HCT116 (cell line): ENCODE measurements around the gene MEG3. TPM values are rescaled to one million over a fixed set of nuclear protein-coding genes. Genes with fewer than 3 reads are reported as not detected.

Source experiments
- ATAC-seq: fragments of 200-7000 bp; cut with Tn5 transposase; 2 replicates; pipeline ENCODE4 v1.9.1; 2020; ENCODE audit warnings: mild to moderate bottlenecking, moderate library complexity
- BruUV-seq: library from RNA; stranded (reverse); fragments of 400-500 nt; replicated peaks from 2 replicates; lab custom pipeline; 2021; lab: Mats Ljungman, UMichigan
- CTCF ChIA-PET: fragments of 300-600 bp; sonication (Branson Sonifier 250); formaldehyde crosslinking; loops from one replicate; lab custom pipeline; 2021; ENCODE audit warnings: antibody characterized with exemption; lab: Charles Lee
- POLR2A ChIA-PET: fragments of 300-600, 350-600 bp; sonication (Branson Sonifier 250); formaldehyde crosslinking; loops from one replicate; lab custom pipeline; 2021; ENCODE audit warnings: antibody characterized with exemption; lab: Charles Lee
- RAD21 ChIA-PET, 2 experiments: fragments of 300-600 bp; sonication (Branson Sonifier 250); formaldehyde crosslinking; loops; one replicate each; lab custom pipeline; 2023; ENCODE audit warnings: low total read pairs in 2 of 2; ENCODE audit not compliant: uncharacterized antibody in 2 of 2, unreplicated experiment in 2 of 2, low non-redundant PET in 1 of 2; lab: Charles Lee
- DNase-seq: peaks from one replicate; pipeline ENCODE4 v3.0.0-alpha.2; 2010; ENCODE audit warnings: low read depth, low spot score
- H2AFZ ChIP-seq: fragments of 200-600 bp; shearing (Covaris generic), sonication (generic); 2 replicates; pipeline ENCODE4 v1.6.1; 2017; ENCODE audit warnings: low read depth, mixed run types, mixed read lengths, antibody characterized with exemption, low read length; ENCODE audit not compliant: poor library complexity, severe bottlenecking
- H3K27ac ChIP-seq: 2 replicates; pipeline ENCODE4 v1.5.1; 2012; ENCODE audit warnings: low read depth, low read length
- H3K27me3 ChIP-seq: fragments of 200-600 bp; sonication (generic); 2 replicates; pipeline ENCODE4 v1.6.1; 2016; ENCODE audit warnings: mixed run types, low read length, mixed read lengths; ENCODE audit not compliant: insufficient read depth
- H3K36me3 ChIP-seq, 2 experiments: fragments of 200-500 bp in 1 of 2; fragments of 200-600 bp in 1 of 2; sonication (Bioruptor generic) in 1 of 2; sonication (generic) in 1 of 2; 2 replicates each; pipeline versions ENCODE4 v1.5.1 to v1.6.1; 2014 to 2016; ENCODE audit warnings: low read length in 2 of 2, inconsistent platforms in 1 of 2, mixed read lengths in 1 of 2, mixed run types in 1 of 2; ENCODE audit not compliant: insufficient read depth in 2 of 2, control insufficient read depth in 1 of 2
- H3K4me1 ChIP-seq, 2 experiments: fragments of 200-600 bp in 1 of 2; sonication (generic) in 1 of 2; 2 replicates each; pipeline versions ENCODE4 v1.5.1 to v1.6.1; 2012 to 2017; ENCODE audit warnings: low read length in 2 of 2, inconsistent platforms in 1 of 2, mild to moderate bottlenecking in 1 of 2, mixed read lengths in 1 of 2, mixed run types in 1 of 2, moderate library complexity in 1 of 2; ENCODE audit not compliant: insufficient read depth in 2 of 2, control insufficient read depth in 1 of 2
- H3K4me2 ChIP-seq: fragments of 200-600 bp; sonication (generic); 2 replicates; pipeline ENCODE4 v1.6.1; 2017; ENCODE audit warnings: mixed run types, low read length, mixed read lengths
- H3K4me3 ChIP-seq, 2 experiments: fragments of 200-600 bp in 1 of 2; sonication (generic) in 1 of 2; replicated peaks in 1 of 2; 2 replicates each; pipeline ENCODE4 v1.5.1; 2011 to 2016; ENCODE audit warnings: low read length in 2 of 2, control low read depth in 1 of 2, low read depth in 1 of 2, mild to moderate bottlenecking in 1 of 2, mixed read lengths in 1 of 2, mixed run types in 1 of 2
- H3K79me2 ChIP-seq: fragments of 200-600 bp; sonication (generic); 2 replicates; pipeline ENCODE4 v1.6.1; 2017; ENCODE audit warnings: mild to moderate bottlenecking, mixed run types, low read length, moderate library complexity, mixed read lengths; ENCODE audit not compliant: insufficient read depth
- H3K9ac ChIP-seq: fragments of 200-600 bp; sonication (generic); 2 replicates; pipeline ENCODE4 v1.6.1; 2016; ENCODE audit warnings: low read length, mixed read lengths
- H3K9me2 ChIP-seq: fragments of 200-600 bp; sonication (generic), shearing (Covaris generic); 2 replicates; pipeline ENCODE4 v1.6.1; 2017; ENCODE audit warnings: mixed run types, mild to moderate bottlenecking, moderate library complexity; ENCODE audit not compliant: insufficient read depth
- H3K9me3 ChIP-seq, 2 experiments: fragments of 200-500 bp in 1 of 2; fragments of 200-600 bp in 1 of 2; sonication (Bioruptor generic) in 1 of 2; sonication (generic) in 1 of 2; 2 replicates each; pipeline ENCODE4 v1.6.1; 2014 to 2017; ENCODE audit warnings: low read length in 2 of 2, mixed read lengths in 2 of 2, inconsistent platforms in 1 of 2, low read depth in 1 of 2, mild to moderate bottlenecking in 1 of 2, mixed run types in 1 of 2, moderate library complexity in 1 of 2; ENCODE audit not compliant: control insufficient read depth in 1 of 2, insufficient read depth in 1 of 2
- H4K20me1 ChIP-seq: fragments of 200-600 bp; sonication (generic), shearing (Covaris generic); 2 replicates; pipeline ENCODE4 v1.6.1; 2017; ENCODE audit warnings: mixed run types, mild to moderate bottlenecking, moderate library complexity; ENCODE audit not compliant: insufficient read depth
- ELF1 ChIP-seq: IDR thresholded peaks from 2 replicates; pipeline ENCODE4 v1.6.1; 2012; ENCODE audit warnings: low read depth, borderline replicate concordance
- TCF7L2 ChIP-seq: IDR thresholded peaks from 2 replicates; pipeline ENCODE4 v1.7.0; 2011; ENCODE audit warnings: borderline replicate concordance, inconsistent platforms; ENCODE audit not compliant: insufficient read depth, insufficient read length; ENCODE audit errors: extremely low read depth
- intact Hi-C: fragments of 100-400 bp; cut with micrococcal nuclease; formaldehyde crosslinking; loops from 2 replicates; pipeline ENCODE4 v1.10.0; 2022
- total RNA-seq: library from RNA; stranded (reverse); gene quantifications from one replicate; pipeline ENCODE4 v1.2.1, GENCODE V29; 2021; ENCODE audit not compliant: unreplicated experiment

Gene MEG3
- total RNA-seq, 1 experiment from 2014 or later, result 2.5 TPM

DNA sequence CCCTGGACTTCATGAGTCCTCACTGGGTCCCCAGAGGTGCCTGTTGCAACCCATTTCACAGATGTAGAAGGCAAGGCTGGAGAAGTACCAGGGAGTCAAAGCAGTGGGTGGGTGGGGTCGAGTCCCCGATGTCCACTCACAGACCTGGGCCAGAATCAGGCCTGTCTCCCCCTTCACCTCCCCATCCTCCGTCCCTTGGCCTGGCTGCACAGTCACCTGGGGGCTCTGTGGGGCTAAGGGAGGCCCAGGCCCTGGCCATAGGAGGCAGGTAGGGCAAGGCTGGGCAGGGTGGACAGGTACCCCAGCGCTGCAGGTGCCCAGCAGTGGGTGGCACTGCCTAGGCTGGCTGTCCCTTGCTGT, 48.1 kb downstream of the MEG3 start:
- H2AFZ ChIP-seq, result no peak overlapping the region
- TF ChIP-seq TCF7L2, result no peak
- TF ChIP-seq, all 23 proteins: peak for 0
- Histone ChIP-seq H3K9me3 (no peaks in the 10 kb centered on the region), H3K9ac (no peak overlapping the region), H3K79me2 (no peaks in the 10 kb centered on the region), H3K4me1 (peaks cover 0 to 19% of the 10 kb centered on the region in 2 experiments; a peak in 2 of 4 replicates), H4K20me1 (no peaks in the 10 kb centered on the region), H3K27ac (no peak overlapping the region), H3K4me3 (no peak overlapping the region), H3K36me3 (no peaks in the 10 kb centered on the region), H3K9me2 (no peaks in the 10 kb centered on the region), H3K27me3 (no peaks in the 10 kb centered on the region), H3K4me2 (no peak overlapping the region)
- DNase-seq (no peak), ATAC-seq (no peak)
- no TSS peak for BruUV-seq
- ChIA-PET POLR2A (no interaction called here), RAD21 (no interaction called here), CTCF (no interaction called here)
- intact Hi-C loops, result no loop called here

DNA sequence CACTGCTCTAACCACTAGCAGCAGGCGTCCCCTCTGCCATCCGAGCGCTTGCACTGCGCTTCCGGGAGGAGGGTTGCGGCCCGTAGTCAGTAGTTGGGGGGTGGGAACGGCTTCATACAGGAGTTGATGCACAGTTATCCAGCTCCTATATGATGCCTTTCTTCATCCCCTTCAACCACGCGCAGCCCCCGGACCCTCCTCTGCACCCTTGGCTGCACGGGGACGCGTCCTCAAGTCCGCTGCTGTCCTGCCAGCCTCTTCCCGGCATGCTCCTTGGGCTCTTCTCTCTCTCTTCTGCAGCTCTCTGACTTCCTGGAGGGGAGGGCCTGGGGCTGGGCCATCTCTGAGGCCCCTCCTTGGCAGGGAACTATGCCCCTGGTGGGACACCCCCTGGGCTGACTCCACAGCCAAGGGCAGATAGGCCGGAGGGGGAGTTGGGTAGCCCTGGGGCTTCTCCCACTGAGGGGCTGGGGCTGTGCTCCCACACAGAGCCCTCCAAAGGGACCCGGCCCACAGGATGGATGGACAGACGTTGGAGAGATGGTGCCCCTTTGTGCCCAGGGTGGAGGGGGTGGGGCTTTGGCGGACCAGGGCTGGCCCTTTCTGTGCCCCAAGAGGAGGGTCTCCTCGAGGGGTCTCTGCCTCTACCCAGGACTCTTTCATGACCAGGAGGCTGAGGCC, 48.6 kb downstream of the MEG3 start:
- Histone ChIP-seq H3K36me3 (no peaks in the 10 kb centered on the region), H3K9ac (no peak overlapping the region), H3K9me3 (no peaks in the 10 kb centered on the region), H3K27me3 (no peaks in the 10 kb centered on the region), H3K79me2 (no peaks in the 10 kb centered on the region), H3K27ac (no peak overlapping the region), H3K4me1 (peaks cover 0 to 19% of the 10 kb centered on the region in 2 experiments; a peak in 2 of 4 replicates), H3K4me2 (no peak overlapping the region), H3K4me3 (no peak overlapping the region), H3K9me2 (no peaks in the 10 kb centered on the region), H4K20me1 (no peaks in the 10 kb centered on the region), H2AFZ (no peak overlapping the region)
- ATAC-seq (no peak), DNase-seq (no peak)
- intact Hi-C loops, result no loop called here
- ChIA-PET POLR2A (no interaction called here), RAD21 (no interaction called here), CTCF (no interaction called here)
- no TSS peak for BruUV-seq
- no peak for TF ChIP-seq ELF1
